Heart left ventricle (tissue), 16 donors: ENCODE results near the gene TRAM2. TPM values are rescaled to one million over a fixed set of nuclear protein-coding genes. Genes with fewer than 3 reads are reported as not detected.
A peak's percentile ranks its signal among the peaks of the same experiment; 100 is the strongest.

Experiments
- ATAC-seq, 4 donors: fragments of 200-7000 bp; cut with Tn5 transposase; one replicate each; pipeline ENCODE4 v1.9.1; 2020 to 2022; ENCODE audit warnings: moderate library complexity in 4 of 4, mild to moderate bottlenecking in 3 of 4, moderate number of reproducible peaks in 1 of 4
- DNase-seq, 5 donors: peaks; one replicate each; pipeline ENCODE4 v3.0.0-alpha.2; 2020
- H3K27ac ChIP-seq, 12 donors: fragments of 200-600 bp; sonication (generic) in 4 of 12; one replicate each; pipeline versions ENCODE4 v1.5.0 to v1.8.0; 2016 to 2022; ENCODE audit warnings: mild to moderate bottlenecking in 2 of 12
- H3K27me3 ChIP-seq, 9 donors: fragments of 200-600 bp; sonication (generic) in 2 of 9; one replicate each; pipeline versions ENCODE4 v1.5.1 to v1.8.0; 2016 to 2022; ENCODE audit warnings: mild to moderate bottlenecking in 3 of 9
- H3K36me3 ChIP-seq, 9 donors: fragments of 200-600 bp; sonication (generic) in 2 of 9; one replicate each; pipeline versions ENCODE4 v1.5.0 to v1.8.0; 2018 to 2022; ENCODE audit warnings: mild to moderate bottlenecking in 2 of 9
- H3K4me1 ChIP-seq, 12 donors: fragments of 200-600 bp; sonication (generic) in 4 of 12; one replicate each; pipeline versions ENCODE4 v1.5.0 to v1.8.0; 2016 to 2022; ENCODE audit warnings: mild to moderate bottlenecking in 3 of 12
- H3K4me3 ChIP-seq, 12 donors: fragments of 200-600 bp; sonication (generic) in 4 of 12; one replicate each; pipeline versions ENCODE4 v1.5.0 to v1.8.0; 2017 to 2022; ENCODE audit warnings: mild to moderate bottlenecking in 9 of 12, moderate library complexity in 4 of 12
- H3K9me3 ChIP-seq, 12 donors: fragments of 200-600 bp; sonication (generic) in 4 of 12; one replicate each; pipeline versions ENCODE4 v1.5.0 to v1.8.0; 2016 to 2022; ENCODE audit warnings: mild to moderate bottlenecking in 1 of 12
- POLR2A ChIP-seq, 2 donors: fragments of 450-650 bp; IDR thresholded peaks; one replicate each; pipeline ENCODE4 v1.6.1; 2017; ENCODE audit warnings: antibody characterized with exemption in 2 of 2, mild to moderate bottlenecking in 2 of 2, moderate library complexity in 2 of 2
- WGBS, 4 donors: extraction: QIAGEN DNeasy Blood & Tissue Kit in 2 of 4; methylation state at CpG; one replicate each; pipeline versions ENCODE4 v1.1.5 to v1.1.7; 2013 to 2018; 5-methylcytosine and 5-hydroxymethylcytosine counted together
- intact Hi-C, 10 donors: fragments of 100-400 bp; cut with DNase I; formaldehyde crosslinking; loops; one replicate each; pipeline versions ENCODE4 v1.11.1 to v1.14.2; 2022
- polyA plus RNA-seq, 2 donors: library from polyadenylated mRNA; stranded (reverse); fragments of 200-250 nt; gene quantifications; one replicate each; pipeline ENCODE4 v1.2.3, GENCODE V29; 2013
- total RNA-seq, 9 donors: library from RNA; depleted of rRNA in 2 of 9; stranded (reverse); fragments of >200 nt in 2 of 9; fragmentation: NEBNext Ultra II Directional in 3 of 9; extraction: Animal tissue kit (Norgen Biotek cat#: 25700) in 3 of 9; gene quantifications; one replicate each; pipeline versions ENCODE4 v1.1.0 to v1.2.4, GENCODE V29; 2016 to 2023
- TF ChIP-seq, protein P1 (sequence below), 12 donors: fragments of 200-600 bp; sonication (generic) in 4 of 12; IDR thresholded peaks; one replicate each; pipeline versions ENCODE4 v1.5.0 to v1.8.0; 2018 to 2022; ENCODE audit warnings: antibody characterized with exemption in 12 of 12, mild to moderate bottlenecking in 5 of 12
- donor health status: ischemic (EF 13 %, LVEDD 7.1; RV severe dilation, severe dysfunction).
- donor health status: healthy with polysubstance abuse.
- donor health status: DM: no; HTN: yes; CAD: no.
- donor health status: DM: no; HTN: no; CAD: no.
- donor health status: ischemic (EF 25% LVEDD 6.9; RV normal size, moderate dysfunction).
- donor health status: ischemic (EF 25% LVEDD 5.7; RV mildly dilated, moderate dysfunction).
- donor health status: healthy.
- donor health status: DM: yes; HTN: yes; CAD: no.
- donor health status: ischemic (EF 35%, LVEDD 5.7; RV mildly dilated, moderate dysfunction).
- donor health status: nonischemic (EF 11% LVEDD 7.7; RV severe dilation, severe dysfunction).
- donor health status: DM: yes; HTN: yes; CAD: no.
- donor health status: PGD.
- donor health status: ischemic (EF 29% LVEDD 5.4; RV normal size, mild dysfunction).
- donor health status: nonischemic (EF 23%, LVEDD 6.1; RV moderate dilation, normal function).

The TRAM2 gene
- total and polyA plus RNA-seq, 11 donors, result 4.7 to 19.0 (median 12.1) TPM

GRCh38 chr6:52574709-52575501 is 2.0 kb downstream of the TRAM2 start:
- intact Hi-C loops, result loop anchor here in 8 of 10 donors (2.0 to 10.0 kb wide), 7 partner anchors 58 to 492 kb away; partner anchors contain the start of genes EFHC1 (in 4 of the 8) and FBXO9 (in 1 of the 8)
- H3K36me3 ChIP-seq, result peaks cover 0 to 5% (median 0%) of the 10 kb centered on the region in 9 donors
- H3K4me3 ChIP-seq, result peak overlapping the region in 11 of 12 donors; percentile 50 to 98 (median 92)
- 37 to 47% (median 45%) methylated on average over 13 of the region's 13 CpGs for WGBS, 4 donors
- no peak for TF ChIP-seq POLR2A (IDR thresholded peaks at IDR 0.05)
- TF ChIP-seq, protein P1, sequence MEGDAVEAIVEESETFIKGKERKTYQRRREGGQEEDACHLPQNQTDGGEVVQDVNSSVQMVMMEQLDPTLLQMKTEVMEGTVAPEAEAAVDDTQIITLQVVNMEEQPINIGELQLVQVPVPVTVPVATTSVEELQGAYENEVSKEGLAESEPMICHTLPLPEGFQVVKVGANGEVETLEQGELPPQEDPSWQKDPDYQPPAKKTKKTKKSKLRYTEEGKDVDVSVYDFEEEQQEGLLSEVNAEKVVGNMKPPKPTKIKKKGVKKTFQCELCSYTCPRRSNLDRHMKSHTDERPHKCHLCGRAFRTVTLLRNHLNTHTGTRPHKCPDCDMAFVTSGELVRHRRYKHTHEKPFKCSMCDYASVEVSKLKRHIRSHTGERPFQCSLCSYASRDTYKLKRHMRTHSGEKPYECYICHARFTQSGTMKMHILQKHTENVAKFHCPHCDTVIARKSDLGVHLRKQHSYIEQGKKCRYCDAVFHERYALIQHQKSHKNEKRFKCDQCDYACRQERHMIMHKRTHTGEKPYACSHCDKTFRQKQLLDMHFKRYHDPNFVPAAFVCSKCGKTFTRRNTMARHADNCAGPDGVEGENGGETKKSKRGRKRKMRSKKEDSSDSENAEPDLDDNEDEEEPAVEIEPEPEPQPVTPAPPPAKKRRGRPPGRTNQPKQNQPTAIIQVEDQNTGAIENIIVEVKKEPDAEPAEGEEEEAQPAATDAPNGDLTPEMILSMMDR (IDR thresholded peaks at IDR 0.05), result no peak
- DNase-seq, result peak in 3 of 5 donors; percentile 37 to 65 (median 59)
- peaks cover 13 to 73% (median 64%) of the 10 kb centered on the region in 12 donors for H3K4me1 ChIP-seq
- no peaks in the 10 kb centered on the region for H3K9me3 ChIP-seq
- peak overlapping the region in 10 of 12 donors; percentile 28 to 100 (median 99) for H3K27ac ChIP-seq
- ATAC-seq, result peak in 1 of 4 donors; percentile 36
- H3K27me3 ChIP-seq, result no peaks in the 10 kb centered on the region

- Histone ChIP-seq H3K4me3 (peak overlapping the region in 3 of 12 donors; percentile 5 to 25 (median 13)), H3K9me3 (no peaks in the 10 kb centered on the region), H3K4me1 (peaks cover 13 to 87% (median 75%) of the 10 kb centered on the region in 12 donors), H3K27me3 (no peaks in the 10 kb centered on the region), H3K36me3 (peaks cover 0 to 5% (median 0%) of the 10 kb centered on the region in 9 donors), H3K27ac (peak overlapping the region in 6 of 12 donors; percentile 3 to 49 (median 41))
- ATAC-seq (no peak), DNase-seq (no peak)
- WGBS, 4 donors, result 26 to 28% (median 27%) methylated on average over 2 of the region's 2 CpGs
- intact Hi-C loops, result loop anchor here in 4 of 10 donors (5.0 to 10.0 kb wide), 3 partner anchors 56 to 148 kb away; partner anchors contain the start of gene EFHC1 (in 1 of the 4)
- no peak for TF ChIP-seq POLR2A (IDR thresholded peaks at IDR 0.05)
- TF ChIP-seq, protein P1 (IDR thresholded peaks at IDR 0.05), result peak in 1 of 12 donors; percentile 7
Observed at GRCh38 chr6:52573295-52573694, 3.6 kb downstream of the TRAM2 start.

- no peak for TF ChIP-seq POLR2A (IDR thresholded peaks at IDR 0.05)
- TF ChIP-seq, protein P1 (IDR thresholded peaks at IDR 0.05), result no peak
- intact Hi-C loops, result loop anchor here in 4 of 10 donors (5.0 to 10.0 kb wide), 3 partner anchors 55 to 148 kb away; partner anchors contain the start of gene EFHC1 (in 1 of the 4)
- ATAC-seq, result no peak
- peaks cover 0 to 5% (median 0%) of the 10 kb centered on the region in 9 donors for H3K36me3 ChIP-seq
- peaks cover 18 to 86% (median 75%) of the 10 kb centered on the region in 12 donors for H3K4me1 ChIP-seq
- WGBS, 4 donors, result 91 to 100% (median 94%) methylated on average over 4 of the region's 4 CpGs
- no peak overlapping the region for H3K4me3 ChIP-seq
- no peaks in the 10 kb centered on the region for H3K9me3 ChIP-seq
- DNase-seq, result no peak
- H3K27me3 ChIP-seq, result no peaks in the 10 kb centered on the region
- peak overlapping the region in 2 of 12 donors; percentile 47 to 48 for H3K27ac ChIP-seq
Observed at GRCh38 chr6:52572536-52572935, 4.3 kb downstream of the TRAM2 start.
